DND-41 (cell line): ENCODE data around the gene ANKK1.

ENCODE experiments used
- EZH2 ChIP-seq: IDR thresholded peaks from 3 replicates; pipeline ENCODE4 v1.6.1; 2012; ENCODE audit warnings: borderline replicate concordance, low read depth, mild to moderate bottlenecking, moderate library complexity, low read length, inconsistent platforms; ENCODE audit not compliant: severe bottlenecking
- TF ChIP-seq, protein P1 (sequence below): IDR thresholded peaks from 2 replicates; pipeline ENCODE4 v1.5.1; 2012; ENCODE audit warnings: borderline replicate concordance, low read length, moderate library complexity, mild to moderate bottlenecking; ENCODE audit not compliant: poor library complexity, severe bottlenecking; ENCODE audit errors: extremely low read depth

- TF ChIP-seq EZH2: no peak
- TF ChIP-seq, protein P1, sequence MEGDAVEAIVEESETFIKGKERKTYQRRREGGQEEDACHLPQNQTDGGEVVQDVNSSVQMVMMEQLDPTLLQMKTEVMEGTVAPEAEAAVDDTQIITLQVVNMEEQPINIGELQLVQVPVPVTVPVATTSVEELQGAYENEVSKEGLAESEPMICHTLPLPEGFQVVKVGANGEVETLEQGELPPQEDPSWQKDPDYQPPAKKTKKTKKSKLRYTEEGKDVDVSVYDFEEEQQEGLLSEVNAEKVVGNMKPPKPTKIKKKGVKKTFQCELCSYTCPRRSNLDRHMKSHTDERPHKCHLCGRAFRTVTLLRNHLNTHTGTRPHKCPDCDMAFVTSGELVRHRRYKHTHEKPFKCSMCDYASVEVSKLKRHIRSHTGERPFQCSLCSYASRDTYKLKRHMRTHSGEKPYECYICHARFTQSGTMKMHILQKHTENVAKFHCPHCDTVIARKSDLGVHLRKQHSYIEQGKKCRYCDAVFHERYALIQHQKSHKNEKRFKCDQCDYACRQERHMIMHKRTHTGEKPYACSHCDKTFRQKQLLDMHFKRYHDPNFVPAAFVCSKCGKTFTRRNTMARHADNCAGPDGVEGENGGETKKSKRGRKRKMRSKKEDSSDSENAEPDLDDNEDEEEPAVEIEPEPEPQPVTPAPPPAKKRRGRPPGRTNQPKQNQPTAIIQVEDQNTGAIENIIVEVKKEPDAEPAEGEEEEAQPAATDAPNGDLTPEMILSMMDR: no peak
Observed at GRCh38 chr11:113339929-113340589, 47.5 kb upstream of the ANKK1 start.
